Activated CD8-positive, alpha-beta memory T cell treated with anti-CD3 and anti-CD28 coated beads, Interleukin-2, amount 50 U/mL, for 48 hours (primary cell): Measurements from ENCODE around the gene CACHD1.
"Not testable (repeated sequence)": the region's sequence is repeated elsewhere in the genome, so short reads cannot be mapped to it uniquely, and the experiment has no call there.

ENCODE experiments used
- DNase-seq: peaks from one replicate; pipeline ENCODE4 v3.0.0-alpha.2; 2020

CACHD1 gene

GRCh38 chr1:64498325-64498724 is 28.4 kb downstream of the CACHD1 start:
- no peak for DNase-seq

GRCh38 chr1:64499011-64499410 is 29.1 kb downstream of the CACHD1 start:
- no peak for DNase-seq

- DNase-seq, result no peak
Measured at GRCh38 chr1:64499966-64500365, 30.0 kb downstream of the CACHD1 start.

- DNase-seq, result no peak
Measured at GRCh38 chr1:64502083-64502482, 32.2 kb downstream of the CACHD1 start.

GRCh38 chr1:64502931-64503330 is 33.0 kb downstream of the CACHD1 start:
- DNase-seq, result no peak

GRCh38 chr1:64505232-64505943 is 35.5 kb downstream of the CACHD1 start:
- peak; percentile 66 for DNase-seq

- peak; percentile 57 for DNase-seq
Measured at GRCh38 chr1:64505944-64506655, 36.2 kb downstream of the CACHD1 start.

GRCh38 chr1:64508629-64509028 is 38.7 kb downstream of the CACHD1 start:
- no peak for DNase-seq

GRCh38 chr1:64511044-64511443 is 41.1 kb downstream of the CACHD1 start:
- no peak for DNase-seq

GRCh38 chr1:64512206-64512605 is 42.3 kb downstream of the CACHD1 start:
- not testable (repeated sequence) for DNase-seq

- no peak for DNase-seq
Measured at GRCh38 chr1:64513545-64513944, 43.6 kb downstream of the CACHD1 start.

GRCh38 chr1:64514197-64514765 is 44.4 kb downstream of the CACHD1 start:
- no peak for DNase-seq

- DNase-seq, result no peak
Measured at GRCh38 chr1:64515427-64515826, 45.5 kb downstream of the CACHD1 start.

- DNase-seq, result no peak
Measured at GRCh38 chr1:64516301-64516700, 46.4 kb downstream of the CACHD1 start.

GRCh38 chr1:64516803-64517568 is 47.1 kb downstream of the CACHD1 start:
- DNase-seq, result no peak

GRCh38 chr1:64517640-64518039 is 47.7 kb downstream of the CACHD1 start:
- no peak for DNase-seq

GRCh38 chr1:64518692-64519481 is 49.0 kb downstream of the CACHD1 start:
- DNase-seq, result no peak

- no peak for DNase-seq
Measured at GRCh38 chr1:64519901-64520300, 50.0 kb downstream of the CACHD1 start.

- no peak for DNase-seq
Measured at GRCh38 chr1:64522740-64523139, 52.8 kb downstream of the CACHD1 start.

- no peak for DNase-seq
Measured at GRCh38 chr1:64523413-64524337, 53.7 kb downstream of the CACHD1 start.

- DNase-seq, result no peak
Measured at GRCh38 chr1:64524614-64525013, 54.7 kb downstream of the CACHD1 start.
